Measurements from ENCODE around the gene CCNB2. TPM values are rescaled to one million over a fixed set of nuclear protein-coding genes. Genes with fewer than 3 reads are reported as not detected.

Gene CCNB2
- total and polyA plus RNA-seq, 4 donors, result 0.32 to 2.2 (median 1.5) TPM; not detected in 1

GRCh38 chr15:59096429-59096828 lies 8.5 kb upstream of the CCNB2 start:
- ATAC-seq (ENCODE audit: low FRiP score), result no peak
- Histone ChIP-seq H3K4me3 (ENCODE audit: low read length in 2 of 2) (no peak overlapping the region), H3K36me3 (ENCODE audit: control insufficient read depth in 1 of 2, insufficient read depth in 2 of 2, low read length in 1 of 2) (peaks cover 3 to 9% of the 10 kb centered on the region in 2 donors), H3K27me3 (ENCODE audit: control insufficient read depth in 1 of 2, insufficient read depth in 2 of 2, low read length in 1 of 2) (no peaks in the 10 kb centered on the region), H3K9me3 (ENCODE audit: control insufficient read depth, low read length) (no peaks in the 10 kb centered on the region), H3K4me1 (ENCODE audit: control insufficient read depth in 1 of 2, insufficient read depth in 2 of 2, low read length in 2 of 2) (no peaks in the 10 kb centered on the region), H3K27ac (ENCODE audit: low read depth in 1 of 2, low read length in 2 of 2) (no peak overlapping the region)
- intact Hi-C loops (cut with DNase I), result no loop called here
- WGBS, 2 donors, result 87 to 94% methylated on average over 3 of the region's 3 CpGs
- no peak for DNase-seq

GRCh38 chr15:59099162-59099685 lies 5.7 kb upstream of the CCNB2 start:
- Histone ChIP-seq H3K4me3 (ENCODE audit: low read length in 2 of 2) (no peak overlapping the region), H3K4me1 (ENCODE audit: control insufficient read depth in 1 of 2, insufficient read depth in 2 of 2, low read length in 2 of 2) (no peaks in the 10 kb centered on the region), H3K27ac (ENCODE audit: low read depth in 1 of 2, low read length in 2 of 2) (no peak overlapping the region), H3K9me3 (ENCODE audit: control insufficient read depth, low read length) (no peaks in the 10 kb centered on the region), H3K36me3 (ENCODE audit: control insufficient read depth in 1 of 2, insufficient read depth in 2 of 2, low read length in 1 of 2) (peaks cover 0 to 3% of the 10 kb centered on the region in 2 donors), H3K27me3 (ENCODE audit: control insufficient read depth in 1 of 2, insufficient read depth in 2 of 2, low read length in 1 of 2) (no peaks in the 10 kb centered on the region)
- 73 to 85% methylated on average over 2 of the region's 2 CpGs for WGBS, 2 donors
- DNase-seq (no peak), ATAC-seq (ENCODE audit: low FRiP score) (no peak)
- intact Hi-C loops (cut with DNase I), result no loop called here

GRCh38 chr15:59104602-59104911 lies 389 bp upstream of the CCNB2 start:
- Histone ChIP-seq H3K9me3 (ENCODE audit: control insufficient read depth, low read length) (no peaks in the 10 kb centered on the region), H3K27me3 (ENCODE audit: control insufficient read depth in 1 of 2, insufficient read depth in 2 of 2, low read length in 1 of 2) (no peaks in the 10 kb centered on the region), H3K4me3 (ENCODE audit: low read length in 2 of 2) (peak overlapping the region; percentile 32 to 77), H3K27ac (ENCODE audit: low read depth in 1 of 2, low read length in 2 of 2) (no peak overlapping the region), H3K4me1 (ENCODE audit: control insufficient read depth in 1 of 2, insufficient read depth in 2 of 2, low read length in 2 of 2) (no peaks in the 10 kb centered on the region), H3K36me3 (ENCODE audit: control insufficient read depth in 1 of 2, insufficient read depth in 2 of 2, low read length in 1 of 2) (no peaks in the 10 kb centered on the region)
- ATAC-seq (ENCODE audit: low FRiP score) (peak; percentile 60), DNase-seq (no peak)
- 1 to 2% methylated on average over 9 of the region's 9 CpGs for WGBS, 2 donors
- intact Hi-C loops (cut with DNase I), result loop anchor here in 1 of 2 donors (10.0 kb wide), 1 partner anchor 390 kb away; no protein-coding TSS in a partner anchor

GRCh38 chr15:59105854-59106253 lies 908 bp downstream of the CCNB2 start:
- DNase-seq (no peak), ATAC-seq (ENCODE audit: low FRiP score) (no peak)
- Histone ChIP-seq H3K9me3 (ENCODE audit: control insufficient read depth, low read length) (no peaks in the 10 kb centered on the region), H3K36me3 (ENCODE audit: control insufficient read depth in 1 of 2, insufficient read depth in 2 of 2, low read length in 1 of 2) (no peaks in the 10 kb centered on the region), H3K27ac (ENCODE audit: low read depth in 1 of 2, low read length in 2 of 2) (no peak overlapping the region), H3K27me3 (ENCODE audit: control insufficient read depth in 1 of 2, insufficient read depth in 2 of 2, low read length in 1 of 2) (no peaks in the 10 kb centered on the region), H3K4me1 (ENCODE audit: control insufficient read depth in 1 of 2, insufficient read depth in 2 of 2, low read length in 2 of 2) (no peaks in the 10 kb centered on the region), H3K4me3 (ENCODE audit: low read length in 2 of 2) (no peak overlapping the region)
- WGBS, 2 donors, result 49 to 66% methylated on average over 2 of the region's 2 CpGs
- intact Hi-C loops (cut with DNase I), result loop anchor here in 1 of 2 donors (10.0 kb wide), 1 partner anchor 389 kb away; no protein-coding TSS in a partner anchor

DNA sequence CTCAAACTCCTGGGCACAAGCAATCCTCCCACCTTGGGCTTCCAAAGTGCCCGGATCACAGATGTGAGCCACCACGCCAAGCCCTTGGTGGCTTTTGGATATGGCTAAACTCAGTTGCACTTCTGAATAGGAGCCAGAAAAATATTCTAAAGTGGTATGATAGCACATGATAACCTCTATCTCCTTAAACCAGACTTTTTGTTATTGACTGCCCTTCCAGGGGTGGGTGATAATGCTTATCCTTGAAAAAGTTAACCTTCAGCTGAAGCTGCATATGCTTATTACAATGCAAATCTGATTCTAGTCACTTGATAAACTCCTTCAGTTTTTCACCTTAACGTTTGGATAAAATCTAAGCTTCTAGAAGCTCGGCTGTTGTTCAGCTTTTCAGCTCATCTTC lies 6.3 kb downstream of the CCNB2 start:
- Histone ChIP-seq H3K27ac (ENCODE audit: low read depth in 1 of 2, low read length in 2 of 2) (no peak overlapping the region), H3K27me3 (ENCODE audit: control insufficient read depth in 1 of 2, insufficient read depth in 2 of 2, low read length in 1 of 2) (no peaks in the 10 kb centered on the region), H3K36me3 (ENCODE audit: control insufficient read depth in 1 of 2, insufficient read depth in 2 of 2, low read length in 1 of 2) (no peaks in the 10 kb centered on the region), H3K9me3 (ENCODE audit: control insufficient read depth, low read length) (no peaks in the 10 kb centered on the region), H3K4me3 (ENCODE audit: low read length in 2 of 2) (no peak overlapping the region), H3K4me1 (ENCODE audit: control insufficient read depth in 1 of 2, insufficient read depth in 2 of 2, low read length in 2 of 2) (no peaks in the 10 kb centered on the region)
- ATAC-seq (ENCODE audit: low FRiP score), result no peak
- intact Hi-C loops (cut with DNase I), result no loop called here
- no peak for DNase-seq
- 91 to 93% methylated on average over 4 of the region's 4 CpGs for WGBS, 2 donors

DNA sequence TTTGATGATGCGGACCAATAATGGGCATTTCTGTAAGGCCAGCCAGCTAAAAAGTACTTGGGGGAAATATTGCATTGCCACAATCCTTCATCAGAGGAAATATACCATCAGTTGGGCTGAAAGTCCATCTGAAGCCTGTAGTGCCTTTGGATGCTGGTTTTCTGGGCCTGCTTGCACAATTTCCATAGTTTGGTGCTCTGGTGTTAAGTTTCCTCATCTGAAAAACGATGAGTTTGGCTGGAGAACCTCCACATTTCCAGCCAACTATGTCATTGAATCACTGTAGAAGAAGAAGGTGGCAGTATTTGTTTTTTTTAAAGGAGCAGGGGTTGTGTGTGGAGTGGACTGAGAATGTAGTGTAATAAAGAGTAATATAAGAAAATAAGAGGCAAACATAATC lies 10.1 kb downstream of the CCNB2 start:
- ATAC-seq (ENCODE audit: low FRiP score), result no peak
- Histone ChIP-seq H3K4me3 (ENCODE audit: low read length in 2 of 2) (no peak overlapping the region), H3K4me1 (ENCODE audit: control insufficient read depth in 1 of 2, insufficient read depth in 2 of 2, low read length in 2 of 2) (no peaks in the 10 kb centered on the region), H3K36me3 (ENCODE audit: control insufficient read depth in 1 of 2, insufficient read depth in 2 of 2, low read length in 1 of 2) (no peaks in the 10 kb centered on the region), H3K9me3 (ENCODE audit: control insufficient read depth, low read length) (no peaks in the 10 kb centered on the region), H3K27ac (ENCODE audit: low read depth in 1 of 2, low read length in 2 of 2) (no peak overlapping the region), H3K27me3 (ENCODE audit: control insufficient read depth in 1 of 2, insufficient read depth in 2 of 2, low read length in 1 of 2) (no peaks in the 10 kb centered on the region)
- 48 to 52% methylated on average over 2 of the region's 2 CpGs for WGBS, 2 donors
- intact Hi-C loops (cut with DNase I), result no loop called here
- no peak for DNase-seq

DNA sequence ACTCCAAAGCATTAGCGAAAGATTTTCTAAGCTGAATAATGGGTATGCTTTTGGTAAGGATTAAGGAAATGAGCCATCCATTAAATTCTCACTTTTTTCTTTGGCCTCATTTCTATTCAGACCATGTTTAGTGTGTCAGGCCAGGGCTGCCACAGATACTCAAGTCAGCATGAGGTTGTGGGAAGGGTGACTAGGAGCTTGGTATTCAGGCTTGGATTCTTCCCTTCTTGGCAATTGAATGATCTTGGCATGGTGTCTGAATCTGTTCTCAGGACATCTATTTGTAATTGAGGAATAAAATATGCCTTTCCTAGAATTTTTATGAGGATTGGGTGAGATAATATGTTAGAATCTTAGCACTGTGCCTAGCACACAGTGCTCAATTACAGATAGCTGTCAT lies 11.2 kb downstream of the CCNB2 start:
- intact Hi-C loops (cut with DNase I), result no loop called here
- no peak for ATAC-seq (ENCODE audit: low FRiP score)
- no peaks in the 10 kb centered on the region for H3K36me3 ChIP-seq (ENCODE audit: control insufficient read depth in 1 of 2, insufficient read depth in 2 of 2, low read length in 1 of 2)
- 100% methylated on average over 1 of the region's 1 CpG for WGBS, 2 donors
- H3K4me3 ChIP-seq (ENCODE audit: low read length in 2 of 2), result no peak overlapping the region
- no peak for DNase-seq
- no peaks in the 10 kb centered on the region for H3K4me1 ChIP-seq (ENCODE audit: control insufficient read depth in 1 of 2, insufficient read depth in 2 of 2, low read length in 2 of 2)
- no peaks in the 10 kb centered on the region for H3K27me3 ChIP-seq (ENCODE audit: control insufficient read depth in 1 of 2, insufficient read depth in 2 of 2, low read length in 1 of 2)
- no peak overlapping the region for H3K27ac ChIP-seq (ENCODE audit: low read depth in 1 of 2, low read length in 2 of 2)
- no peaks in the 10 kb centered on the region for H3K9me3 ChIP-seq (ENCODE audit: control insufficient read depth, low read length)

- H3K36me3 ChIP-seq (ENCODE audit: control insufficient read depth in 1 of 2, insufficient read depth in 2 of 2, low read length in 1 of 2), result no peaks in the 10 kb centered on the region
- no peak overlapping the region for H3K4me3 ChIP-seq (ENCODE audit: low read length in 2 of 2)
- no peak for ATAC-seq (ENCODE audit: low FRiP score)
- no peaks in the 10 kb centered on the region for H3K27me3 ChIP-seq (ENCODE audit: control insufficient read depth in 1 of 2, insufficient read depth in 2 of 2, low read length in 1 of 2)
- 96 to 97% methylated on average over 6 of the region's 6 CpGs for WGBS, 2 donors
- H3K27ac ChIP-seq (ENCODE audit: low read depth in 1 of 2, low read length in 2 of 2), result no peak overlapping the region
- intact Hi-C loops (cut with DNase I), result no loop called here
- H3K9me3 ChIP-seq (ENCODE audit: control insufficient read depth, low read length), result no peaks in the 10 kb centered on the region
- H3K4me1 ChIP-seq (ENCODE audit: control insufficient read depth in 1 of 2, insufficient read depth in 2 of 2, low read length in 2 of 2), result no peaks in the 10 kb centered on the region
- DNase-seq, result no peak
Measured at GRCh38 chr15:59116771-59117170, 11.8 kb downstream of the CCNB2 start.

- no peaks in the 10 kb centered on the region for H3K9me3 ChIP-seq (ENCODE audit: control insufficient read depth, low read length)
- ATAC-seq (ENCODE audit: low FRiP score), result no peak
- intact Hi-C loops (cut with DNase I), result no loop called here
- DNase-seq, result no peak
- no peak overlapping the region for H3K4me3 ChIP-seq (ENCODE audit: low read length in 2 of 2)
- no peaks in the 10 kb centered on the region for H3K4me1 ChIP-seq (ENCODE audit: control insufficient read depth in 1 of 2, insufficient read depth in 2 of 2, low read length in 2 of 2)
- no peak overlapping the region for H3K27ac ChIP-seq (ENCODE audit: low read depth in 1 of 2, low read length in 2 of 2)
- 85 to 90% methylated on average over 5 of the region's 5 CpGs for WGBS, 2 donors
- no peaks in the 10 kb centered on the region for H3K36me3 ChIP-seq (ENCODE audit: control insufficient read depth in 1 of 2, insufficient read depth in 2 of 2, low read length in 1 of 2)
- H3K27me3 ChIP-seq (ENCODE audit: control insufficient read depth in 1 of 2, insufficient read depth in 2 of 2, low read length in 1 of 2), result no peaks in the 10 kb centered on the region
Measured at GRCh38 chr15:59119625-59120024, 14.7 kb downstream of the CCNB2 start.
